22Rv1 (cell line): ENCODE data around the gene CALML3.

Source experiments
- H3K27ac ChIP-seq: fragments of 450-650 bp; 2 replicates; pipeline ENCODE4 v1.5.1; 2017
- CTCF ChIP-seq: fragments of 450-650 bp; IDR thresholded peaks from 2 replicates; pipeline ENCODE4 v1.5.1; 2017; ENCODE audit warnings: mild to moderate bottlenecking
- ZFX ChIP-seq: fragments of 450-650 bp; IDR thresholded peaks from 2 replicates; pipeline ENCODE4 v1.6.1; 2017; ENCODE audit warnings: antibody characterized with exemption, borderline replicate concordance

Gene CALML3

DNA sequence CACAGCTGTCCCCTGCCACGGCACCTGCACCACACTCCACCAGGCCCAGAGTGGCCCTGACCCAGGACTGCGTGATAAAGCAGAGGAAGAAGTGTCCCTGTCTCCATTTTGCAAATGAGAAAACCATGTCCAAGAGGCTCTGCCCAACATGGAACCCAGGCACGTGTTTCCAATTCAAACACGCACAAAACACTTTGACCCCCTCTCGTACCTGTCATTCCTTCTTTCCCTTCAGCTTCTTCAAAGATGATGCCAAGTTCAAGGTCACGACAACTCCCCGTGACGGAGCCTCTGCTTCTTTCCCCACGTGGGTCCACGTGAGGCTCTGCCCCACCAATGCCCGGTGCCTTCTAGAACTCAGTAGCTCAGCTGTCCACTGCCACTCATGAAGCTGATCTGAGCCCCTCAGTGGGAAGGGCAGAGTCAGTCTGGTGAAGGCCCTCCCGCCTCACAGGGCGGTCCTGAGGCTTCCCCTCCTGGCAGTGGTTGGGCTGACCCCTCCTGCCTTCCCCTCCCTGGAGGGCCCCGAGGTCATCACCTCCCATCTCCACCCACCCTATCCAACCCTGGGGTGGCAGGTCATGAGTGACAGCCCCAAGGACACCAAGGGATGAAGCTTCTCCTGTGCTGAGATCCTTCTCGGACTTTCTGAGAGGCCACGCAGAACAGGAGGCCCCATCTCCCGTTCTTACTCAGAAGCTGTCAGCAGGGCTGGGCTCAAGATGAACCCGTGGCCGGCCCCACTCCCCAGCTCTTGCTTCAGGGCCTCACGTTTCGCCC lies 44.4 kb upstream of the CALML3 start:
- TF ChIP-seq ZFX (no peak), CTCF (no peak)
- H3K27ac ChIP-seq = no peak overlapping the region

- no peak for TF ChIP-seq ZFX
- TF ChIP-seq CTCF = no peak
- H3K27ac ChIP-seq = no peak overlapping the region
Measured at GRCh38 chr10:5481121-5481520, 43.6 kb upstream of the CALML3 start.

- H3K27ac ChIP-seq = no peak overlapping the region
- TF ChIP-seq CTCF (no peak), ZFX (no peak)
Measured at GRCh38 chr10:5482016-5482415, 42.7 kb upstream of the CALML3 start.

DNA sequence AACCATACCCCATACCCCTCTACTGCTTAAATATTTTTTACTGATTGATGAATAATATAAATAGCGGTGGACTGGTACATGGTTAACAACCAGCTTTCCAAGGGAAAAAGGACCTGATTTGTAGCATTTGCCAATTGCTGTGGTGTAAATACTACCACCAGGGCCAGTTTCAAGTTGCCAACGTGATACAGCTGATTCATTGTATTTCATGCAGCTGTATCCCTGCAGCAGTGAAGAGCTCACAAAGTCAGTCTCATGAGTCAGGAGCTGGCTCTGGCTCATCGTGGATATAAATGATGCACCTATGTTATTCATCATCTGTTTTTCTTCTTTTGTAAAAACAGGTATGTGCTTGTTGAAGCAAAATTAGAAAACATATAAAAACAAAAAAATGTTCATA lies 40.6 kb upstream of the CALML3 start:
- no peak for TF ChIP-seq ZFX
- no peak for TF ChIP-seq CTCF
- H3K27ac ChIP-seq = no peak overlapping the region

DNA sequence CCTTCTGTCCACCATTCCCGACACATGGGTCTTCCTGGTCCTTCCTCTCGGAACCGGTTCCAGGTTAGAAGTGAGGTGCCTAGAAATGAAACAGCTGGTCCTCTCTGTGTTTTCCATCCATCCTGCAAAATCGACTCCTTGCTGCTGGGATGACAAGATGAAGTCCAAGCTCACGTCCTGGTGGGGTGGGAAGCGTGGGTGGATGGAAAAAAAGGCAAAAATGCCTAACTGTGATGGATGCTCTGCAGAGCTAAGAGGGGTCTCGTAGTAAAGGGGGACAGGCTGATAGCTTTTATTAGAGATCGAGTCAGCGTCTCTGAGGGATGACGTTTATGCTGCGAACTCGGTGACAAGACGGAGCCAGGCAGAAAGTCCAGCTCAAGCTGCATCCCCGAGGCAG lies 39.5 kb upstream of the CALML3 start:
- H3K27ac ChIP-seq = no peak overlapping the region
- no peak for TF ChIP-seq ZFX

DNA sequence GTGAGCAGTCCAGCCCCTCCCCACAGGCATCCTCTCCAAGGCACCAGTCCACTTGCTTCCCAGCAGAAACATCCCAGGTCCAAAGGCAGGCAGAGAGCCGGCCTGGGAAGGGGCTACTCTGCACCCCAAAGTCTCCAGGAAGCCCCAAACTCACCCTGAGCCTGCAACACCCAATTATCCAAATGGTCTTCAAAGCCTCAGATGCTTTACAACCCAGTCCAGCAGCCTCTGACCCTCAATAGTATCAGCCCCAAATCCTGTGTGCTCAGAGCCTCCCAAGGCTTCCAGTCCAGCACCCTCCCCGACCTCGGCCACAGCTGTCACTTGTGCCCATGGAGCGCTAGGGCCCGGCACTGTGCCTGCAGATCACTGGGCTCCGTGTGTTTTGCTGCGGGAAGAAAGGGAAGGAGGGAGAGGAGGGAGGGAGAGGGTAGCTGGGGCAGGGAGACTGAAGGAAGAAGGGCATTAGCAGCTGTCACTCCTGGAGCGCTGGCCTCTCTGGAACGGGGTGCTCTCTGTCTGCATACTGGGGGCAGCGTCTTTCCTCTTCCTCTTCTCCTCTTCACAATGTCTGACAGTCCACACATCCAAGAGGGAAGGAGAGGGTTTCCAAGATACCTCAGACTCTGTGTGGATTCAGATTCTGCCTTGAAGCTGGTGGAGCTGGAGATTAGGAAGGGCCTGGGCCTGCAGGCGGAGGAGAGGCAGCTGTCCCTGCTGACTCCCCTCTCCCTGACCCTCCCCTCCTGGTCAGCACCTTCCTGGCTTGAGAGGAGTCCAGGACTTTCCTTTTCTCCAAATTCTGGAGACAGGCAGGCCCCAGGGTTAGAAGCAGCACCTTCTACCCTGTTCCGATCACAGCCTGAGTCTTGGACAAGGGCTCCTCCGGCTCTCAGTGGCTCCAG lies 38.6 kb upstream of the CALML3 start:
- 0 out of 2 replicates have a peak overlapping the region, but pooled peaks have one; percentile 99 for H3K27ac ChIP-seq
- no peak for TF ChIP-seq ZFX

- TF ChIP-seq CTCF = no peak
- no peak for TF ChIP-seq ZFX
- H3K27ac ChIP-seq = peak overlapping the region; percentile 99; the same call in 1 of the 2 replicates
Measured at GRCh38 chr10:5486853-5487235, 37.9 kb upstream of the CALML3 start.
